BE2C (cell line): Measurements from ENCODE around the gene PIP5K1B.

Experiments
- DNase-seq: peaks from one replicate; pipeline ENCODE4 v3.0.0-alpha.2; 2020
- H3K27me3 ChIP-seq: fragments of 250-450 bp; sonication (Bioruptor Pico); 2 replicates; pipeline ENCODE4 v1.5.1; 2020; ENCODE audit warnings: mild to moderate bottlenecking
- H3K36me3 ChIP-seq: fragments of 250-450 bp; sonication (Bioruptor Pico); 2 replicates; pipeline ENCODE4 v1.5.1; 2020; ENCODE audit warnings: mild to moderate bottlenecking
- H3K4me1 ChIP-seq: fragments of 250-450 bp; sonication (Bioruptor Pico); 2 replicates; pipeline ENCODE4 v1.5.1; 2020
- H3K4me3 ChIP-seq: 2 replicates; pipeline ENCODE4 v1.5.1; 2011; ENCODE audit warnings: low read depth, low read length
- H3K9me3 ChIP-seq: fragments of 250-450 bp; sonication (Bioruptor Pico); 2 replicates; pipeline ENCODE4 v1.5.1; 2020
- CTCF ChIP-seq: IDR thresholded peaks from 2 replicates; pipeline ENCODE4 v1.5.1; 2012; ENCODE audit warnings: mild to moderate bottlenecking, low read depth, low read length

The PIP5K1B gene

GRCh38 chr9:68726489-68726888, 21.4 kb downstream of the PIP5K1B start:
- H3K4me1 ChIP-seq, result no peaks in the 10 kb centered on the region
- DNase-seq, result no peak
- no peaks in the 10 kb centered on the region for H3K36me3 ChIP-seq
- no peaks in the 10 kb centered on the region for H3K9me3 ChIP-seq
- no peaks in the 10 kb centered on the region for H3K27me3 ChIP-seq
- TF ChIP-seq CTCF, result no peak
- no peak overlapping the region for H3K4me3 ChIP-seq

GRCh38 chr9:68727636-68728035, 22.6 kb downstream of the PIP5K1B start:
- no peak overlapping the region for H3K4me3 ChIP-seq
- H3K9me3 ChIP-seq, result no peaks in the 10 kb centered on the region
- no peaks in the 10 kb centered on the region for H3K36me3 ChIP-seq
- DNase-seq, result no peak
- H3K27me3 ChIP-seq, result no peaks in the 10 kb centered on the region
- no peak for TF ChIP-seq CTCF
- no peaks in the 10 kb centered on the region for H3K4me1 ChIP-seq

GRCh38 chr9:68728731-68729130, 23.7 kb downstream of the PIP5K1B start:
- no peaks in the 10 kb centered on the region for H3K27me3 ChIP-seq
- no peak for DNase-seq
- H3K4me3 ChIP-seq, result no peak overlapping the region
- H3K36me3 ChIP-seq, result no peaks in the 10 kb centered on the region
- no peaks in the 10 kb centered on the region for H3K4me1 ChIP-seq
- H3K9me3 ChIP-seq, result no peaks in the 10 kb centered on the region
- no peak for TF ChIP-seq CTCF

GRCh38 chr9:68730570-68731235, 25.7 kb downstream of the PIP5K1B start:
- no peaks in the 10 kb centered on the region for H3K9me3 ChIP-seq
- no peak for TF ChIP-seq CTCF
- no peaks in the 10 kb centered on the region for H3K36me3 ChIP-seq
- no peaks in the 10 kb centered on the region for H3K4me1 ChIP-seq
- DNase-seq, result no peak
- H3K27me3 ChIP-seq, result no peaks in the 10 kb centered on the region
- no peak overlapping the region for H3K4me3 ChIP-seq

GRCh38 chr9:68731857-68732256, 26.8 kb downstream of the PIP5K1B start:
- Histone ChIP-seq H3K4me3 (no peak overlapping the region), H3K36me3 (no peaks in the 10 kb centered on the region), H3K9me3 (no peaks in the 10 kb centered on the region), H3K27me3 (no peaks in the 10 kb centered on the region), H3K4me1 (no peaks in the 10 kb centered on the region)
- DNase-seq, result no peak
- no peak for TF ChIP-seq CTCF

GRCh38 chr9:68732405-68733020, 27.5 kb downstream of the PIP5K1B start:
- DNase-seq, result no peak
- no peak for TF ChIP-seq CTCF
- H3K4me1 ChIP-seq, result no peaks in the 10 kb centered on the region
- H3K36me3 ChIP-seq, result no peaks in the 10 kb centered on the region
- no peaks in the 10 kb centered on the region for H3K9me3 ChIP-seq
- H3K4me3 ChIP-seq, result no peak overlapping the region
- H3K27me3 ChIP-seq, result no peaks in the 10 kb centered on the region
